Smooth muscle cell (in vitro differentiated cells): ENCODE results near the gene PTPRH. TPM values are rescaled to one million over a fixed set of nuclear protein-coding genes. Genes with fewer than 3 reads are reported as not detected.

Experiments
- DNase-seq: peaks from one replicate; lab custom pipeline; 2025; ENCODE audit not compliant: unreplicated experiment; lab: John Stamatoyannopoulos, UW
- H2AFZ ChIP-seq: fragments of 200-600 bp; sonication (generic); 2 replicates; pipeline ENCODE4 v1.6.0; 2016; ENCODE audit warnings: antibody characterized with exemption, low read depth, mild to moderate bottlenecking
- H3F3A ChIP-seq: fragments of 200-600 bp; sonication (generic); 2 replicates; pipeline ENCODE4 v1.6.0; 2017; ENCODE audit warnings: antibody characterized with exemption, low read depth
- H3K27ac ChIP-seq: fragments of 200-600 bp; sonication (generic); 2 replicates; pipeline ENCODE4 v1.5.1; 2016; ENCODE audit warnings: low read depth, mild to moderate bottlenecking
- H3K27me3 ChIP-seq: fragments of 200-600 bp; sonication (generic); 2 replicates; pipeline ENCODE4 v1.6.1; 2016; ENCODE audit warnings: low read depth, mild to moderate bottlenecking
- H3K36me3 ChIP-seq: fragments of 200-600 bp; sonication (generic); 2 replicates; pipeline ENCODE4 v1.5.1; 2016; ENCODE audit warnings: low read depth
- H3K4me1 ChIP-seq: fragments of 200-600 bp; sonication (generic); 2 replicates; pipeline ENCODE4 v1.5.1; 2016; ENCODE audit warnings: low read depth
- H3K4me2 ChIP-seq: fragments of 200-600 bp; sonication (generic); 2 replicates; pipeline ENCODE4 v1.6.0; 2016; ENCODE audit warnings: mild to moderate bottlenecking
- H3K4me3 ChIP-seq: fragments of 200-600 bp; sonication (generic); 2 replicates; pipeline ENCODE4 v1.5.1; 2016; ENCODE audit warnings: mild to moderate bottlenecking
- H3K79me2 ChIP-seq: fragments of 200-600 bp; sonication (generic); 2 replicates; pipeline ENCODE4 v1.6.0; 2016; ENCODE audit warnings: low read depth, mild to moderate bottlenecking
- H3K9ac ChIP-seq: fragments of 200-600 bp; sonication (generic); 2 replicates; pipeline ENCODE4 v1.6.0; 2016; ENCODE audit warnings: low read depth
- H3K9me3 ChIP-seq: fragments of 200-600 bp; sonication (generic); replicated peaks from 2 replicates; pipeline ENCODE4 v1.5.1; 2016; ENCODE audit warnings: low read depth
- H4K20me1 ChIP-seq: fragments of 200-600 bp; sonication (generic); 2 replicates; pipeline ENCODE4 v1.6.0; 2016; ENCODE audit warnings: low read depth
- WGBS: methylation state at CpG from one replicate; pipeline ENCODE4 v1.1.7; 2016; ENCODE audit warnings: low lambda C conversion rate; 5-methylcytosine and 5-hydroxymethylcytosine counted together
- polyA plus RNA-seq: library from polyadenylated mRNA; unstranded; fragments of >200 nt; fragmentation: Nextera tagmentation; extraction: Ambion mirVana; gene quantifications from 2 replicates; pipeline ENCODE4 v1.2.1, GENCODE V29; 2016
- total RNA-seq: library from RNA; depleted of rRNA; stranded (reverse); fragments of >200 nt; gene quantifications from 2 replicates; pipeline ENCODE4 v1.2.3, GENCODE V29; 2014
- TF ChIP-seq, protein P1 (sequence below): fragments of 200-600 bp; sonication (generic); IDR thresholded peaks from 2 replicates; pipeline ENCODE4 v1.5.1; 2017; ENCODE audit warnings: borderline replicate concordance, mild to moderate bottlenecking, antibody characterized with exemption; ENCODE audit not compliant: insufficient read depth, poor library complexity, severe bottlenecking

Gene PTPRH
- total and polyA plus RNA-seq, 2 experiments from 2014 or later = 0.18 TPM; not detected in 1

DNA sequence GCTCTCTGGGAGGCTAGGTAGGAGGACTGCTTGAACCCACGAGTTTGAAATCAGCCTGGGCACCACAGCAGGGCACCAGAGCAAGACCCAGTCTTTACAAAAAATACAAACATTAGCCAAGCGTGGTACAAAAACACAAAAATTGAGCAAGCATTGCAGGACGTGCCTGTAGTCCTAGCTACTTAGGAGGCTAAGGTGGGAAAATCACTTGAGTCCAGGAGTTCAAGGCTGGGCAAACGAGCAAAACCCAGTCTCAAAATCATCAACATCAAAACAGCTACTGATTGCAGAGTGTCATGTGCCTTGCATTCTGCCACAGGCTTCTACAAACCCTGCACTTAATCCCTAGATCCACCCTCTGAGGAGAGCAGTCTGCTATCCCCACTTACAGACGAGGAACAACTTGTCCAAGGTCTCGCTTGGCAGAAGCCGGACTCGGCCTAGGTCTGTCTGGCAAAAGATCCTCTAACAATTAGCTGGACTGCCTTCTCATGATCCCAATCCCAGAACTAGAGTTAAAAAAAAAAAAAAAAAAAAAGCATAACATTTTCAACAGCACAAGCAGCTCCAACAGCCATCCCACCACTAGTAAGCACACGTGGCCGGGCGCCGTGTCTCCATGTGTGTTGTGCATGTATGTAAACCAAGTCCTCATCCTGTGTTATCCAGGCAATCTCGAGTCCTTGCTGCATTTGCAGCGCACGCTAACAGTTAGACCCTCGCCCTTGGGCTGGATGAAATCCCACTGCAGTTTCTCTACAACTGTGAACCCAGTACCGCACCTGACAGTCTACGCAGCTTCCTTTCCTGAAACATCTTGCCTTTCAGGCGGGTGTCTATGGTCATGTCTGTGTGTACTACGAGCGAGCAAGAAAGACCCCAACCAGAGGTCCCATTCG is 47.5 kb upstream of the PTPRH start:
- no peak overlapping the region for H3K9ac ChIP-seq
- H3K27me3 ChIP-seq = no peaks in the 10 kb centered on the region
- no peaks in the 10 kb centered on the region for H3K9me3 ChIP-seq
- DNase-seq = no peak
- 74% methylated on average over 22 of the region's 22 CpGs for WGBS
- no peak overlapping the region for H3K27ac ChIP-seq
- peak overlapping the region; percentile 90 for H3K4me3 ChIP-seq
- no peaks in the 10 kb centered on the region for H3K36me3 ChIP-seq
- TF ChIP-seq, protein P1, sequence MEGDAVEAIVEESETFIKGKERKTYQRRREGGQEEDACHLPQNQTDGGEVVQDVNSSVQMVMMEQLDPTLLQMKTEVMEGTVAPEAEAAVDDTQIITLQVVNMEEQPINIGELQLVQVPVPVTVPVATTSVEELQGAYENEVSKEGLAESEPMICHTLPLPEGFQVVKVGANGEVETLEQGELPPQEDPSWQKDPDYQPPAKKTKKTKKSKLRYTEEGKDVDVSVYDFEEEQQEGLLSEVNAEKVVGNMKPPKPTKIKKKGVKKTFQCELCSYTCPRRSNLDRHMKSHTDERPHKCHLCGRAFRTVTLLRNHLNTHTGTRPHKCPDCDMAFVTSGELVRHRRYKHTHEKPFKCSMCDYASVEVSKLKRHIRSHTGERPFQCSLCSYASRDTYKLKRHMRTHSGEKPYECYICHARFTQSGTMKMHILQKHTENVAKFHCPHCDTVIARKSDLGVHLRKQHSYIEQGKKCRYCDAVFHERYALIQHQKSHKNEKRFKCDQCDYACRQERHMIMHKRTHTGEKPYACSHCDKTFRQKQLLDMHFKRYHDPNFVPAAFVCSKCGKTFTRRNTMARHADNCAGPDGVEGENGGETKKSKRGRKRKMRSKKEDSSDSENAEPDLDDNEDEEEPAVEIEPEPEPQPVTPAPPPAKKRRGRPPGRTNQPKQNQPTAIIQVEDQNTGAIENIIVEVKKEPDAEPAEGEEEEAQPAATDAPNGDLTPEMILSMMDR = no peak
- H4K20me1 ChIP-seq = peaks cover 64% of the 10 kb centered on the region
- H3K79me2 ChIP-seq = peaks cover 65% of the 10 kb centered on the region
- peaks cover 33% of the 10 kb centered on the region for H3K4me1 ChIP-seq
- no peak overlapping the region for H2AFZ ChIP-seq
- H3F3A ChIP-seq = peaks cover 16% of the 10 kb centered on the region
- peak overlapping the region; percentile 100 for H3K4me2 ChIP-seq

- WGBS = 80% methylated on average over 17 of the region's 17 CpGs
- TF ChIP-seq, protein P1 = no peak
- H3K36me3 ChIP-seq = no peaks in the 10 kb centered on the region
- peak overlapping the region; percentile 90 for H3K4me3 ChIP-seq
- no peak for DNase-seq
- H3K4me1 ChIP-seq = peaks cover 33% of the 10 kb centered on the region
- no peaks in the 10 kb centered on the region for H3K27me3 ChIP-seq
- peaks cover 74% of the 10 kb centered on the region for H4K20me1 ChIP-seq
- H3F3A ChIP-seq = peaks cover 14% of the 10 kb centered on the region
- no peak overlapping the region for H2AFZ ChIP-seq
- no peak overlapping the region for H3K9ac ChIP-seq
- H3K4me2 ChIP-seq = peak overlapping the region; percentile 100
- H3K27ac ChIP-seq = no peak overlapping the region
- H3K9me3 ChIP-seq = no peaks in the 10 kb centered on the region
- peaks cover 75% of the 10 kb centered on the region for H3K79me2 ChIP-seq
These were observed 46.5 kb upstream of the PTPRH start for GRCh38 chr19:55255618-55256423.

GRCh38 chr19:55254625-55254977 is 45.3 kb upstream of the PTPRH start:
- H2AFZ ChIP-seq = no peak overlapping the region
- peaks cover 87% of the 10 kb centered on the region for H3K79me2 ChIP-seq
- H3K4me2 ChIP-seq = no peak overlapping the region
- DNase-seq = no peak
- 93% methylated on average over 6 of the region's 6 CpGs for WGBS
- H3K4me3 ChIP-seq = no peak overlapping the region
- H3K4me1 ChIP-seq = peaks cover 23% of the 10 kb centered on the region
- no peaks in the 10 kb centered on the region for H3K9me3 ChIP-seq
- peaks cover 3% of the 10 kb centered on the region for H3F3A ChIP-seq
- H3K27ac ChIP-seq = no peak overlapping the region
- no peaks in the 10 kb centered on the region for H3K36me3 ChIP-seq
- peaks cover 86% of the 10 kb centered on the region for H4K20me1 ChIP-seq
- no peak overlapping the region for H3K9ac ChIP-seq
- no peaks in the 10 kb centered on the region for H3K27me3 ChIP-seq
- TF ChIP-seq, protein P1 = no peak
